PC-3 (cell line): ENCODE data around the gene ENAH.

Experiments used
- EZH2 ChIP-seq: fragments of 300-600 bp; sonication (generic); IDR thresholded peaks from one replicate; pipeline ENCODE4 v1.6.1; 2017; ENCODE audit warnings: antibody characterized with exemption, mild to moderate bottlenecking, low read length; ENCODE audit not compliant: unreplicated experiment
- EZH2phosphoT487 ChIP-seq: fragments of 300-600 bp; sonication (generic); IDR thresholded peaks from 2 replicates; pipeline ENCODE4 v1.6.1; 2018; ENCODE audit warnings: mild to moderate bottlenecking, antibody characterized with exemption, low read length, borderline replicate concordance
- TF ChIP-seq, protein P1 (sequence below): fragments of 300-600 bp; sonication (generic); conservative IDR thresholded peaks from 2 replicates; pipeline ENCODE4 v1.5.1; 2017; ENCODE audit warnings: antibody characterized with exemption, low read depth, mild to moderate bottlenecking, low read length

- TF ChIP-seq, protein P1, sequence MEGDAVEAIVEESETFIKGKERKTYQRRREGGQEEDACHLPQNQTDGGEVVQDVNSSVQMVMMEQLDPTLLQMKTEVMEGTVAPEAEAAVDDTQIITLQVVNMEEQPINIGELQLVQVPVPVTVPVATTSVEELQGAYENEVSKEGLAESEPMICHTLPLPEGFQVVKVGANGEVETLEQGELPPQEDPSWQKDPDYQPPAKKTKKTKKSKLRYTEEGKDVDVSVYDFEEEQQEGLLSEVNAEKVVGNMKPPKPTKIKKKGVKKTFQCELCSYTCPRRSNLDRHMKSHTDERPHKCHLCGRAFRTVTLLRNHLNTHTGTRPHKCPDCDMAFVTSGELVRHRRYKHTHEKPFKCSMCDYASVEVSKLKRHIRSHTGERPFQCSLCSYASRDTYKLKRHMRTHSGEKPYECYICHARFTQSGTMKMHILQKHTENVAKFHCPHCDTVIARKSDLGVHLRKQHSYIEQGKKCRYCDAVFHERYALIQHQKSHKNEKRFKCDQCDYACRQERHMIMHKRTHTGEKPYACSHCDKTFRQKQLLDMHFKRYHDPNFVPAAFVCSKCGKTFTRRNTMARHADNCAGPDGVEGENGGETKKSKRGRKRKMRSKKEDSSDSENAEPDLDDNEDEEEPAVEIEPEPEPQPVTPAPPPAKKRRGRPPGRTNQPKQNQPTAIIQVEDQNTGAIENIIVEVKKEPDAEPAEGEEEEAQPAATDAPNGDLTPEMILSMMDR = no peak
- no peak for TF ChIP-seq EZH2phosphoT487
- TF ChIP-seq EZH2 = no peak
Observed at GRCh38 chr1:225691377-225691776, 38.5 kb upstream of the ENAH start.
